NCI-H2107 (cell line): ENCODE results near the gene ATP4B.
"Not testable (repeated sequence)": the region's sequence is repeated elsewhere in the genome, so short reads cannot be mapped to it uniquely, and the experiment has no call there.

Source experiments
- DNase-seq: peaks from one replicate; lab custom pipeline; 2025; lab: John Stamatoyannopoulos, UW

The ATP4B gene

DNA sequence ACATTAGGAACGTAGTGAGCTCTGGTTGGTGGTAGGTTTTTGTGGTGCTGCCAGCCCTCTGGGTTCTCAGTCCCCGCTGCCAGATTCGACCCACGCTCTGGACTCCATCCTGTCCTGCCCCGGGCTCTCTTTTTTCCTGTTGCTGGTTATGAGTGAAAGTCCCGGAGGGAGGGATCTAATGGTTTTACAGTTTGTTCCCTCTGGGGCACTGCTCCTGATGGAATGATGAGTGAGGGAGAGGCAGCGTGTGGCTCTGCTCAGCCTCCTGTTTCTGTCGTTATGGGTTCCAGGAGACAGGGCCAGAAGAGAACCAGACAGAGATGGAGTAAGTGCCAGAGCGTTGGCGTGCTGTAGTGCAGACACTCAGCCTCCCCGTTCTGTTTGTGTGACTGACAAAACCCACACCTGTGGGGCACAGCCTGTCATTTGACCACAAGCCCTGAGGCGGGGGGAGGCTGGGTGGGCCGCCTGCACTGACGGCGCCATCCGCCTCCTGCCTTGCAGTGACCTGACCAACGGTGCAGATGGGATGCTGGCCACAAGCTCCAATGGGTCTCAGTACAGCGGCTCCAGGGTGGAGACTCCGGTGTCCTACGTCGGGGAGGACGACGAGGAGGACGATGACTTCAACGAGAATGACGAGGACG lies 18.3 kb downstream of the ATP4B start:
- no peak for DNase-seq

DNA sequence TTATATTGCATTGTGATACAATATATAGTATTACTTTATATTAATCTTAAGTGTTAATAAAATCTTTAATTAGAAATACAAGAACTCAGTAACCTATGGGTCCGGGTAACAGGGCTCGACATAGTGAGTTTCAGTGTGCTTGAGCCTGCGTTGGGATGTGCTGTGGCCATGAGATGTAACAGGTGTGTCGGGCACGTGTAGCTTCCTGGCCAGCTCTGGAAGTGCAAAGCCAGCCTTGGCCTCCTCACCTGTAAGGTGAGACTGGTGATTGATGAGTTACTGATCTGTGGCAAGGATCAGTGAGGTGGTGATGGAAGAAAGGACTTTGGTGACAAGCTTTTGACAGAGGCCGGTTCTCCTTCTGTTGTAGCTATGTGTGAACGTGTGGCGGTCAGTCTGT lies 19.2 kb downstream of the ATP4B start:
- no peak for DNase-seq

DNA sequence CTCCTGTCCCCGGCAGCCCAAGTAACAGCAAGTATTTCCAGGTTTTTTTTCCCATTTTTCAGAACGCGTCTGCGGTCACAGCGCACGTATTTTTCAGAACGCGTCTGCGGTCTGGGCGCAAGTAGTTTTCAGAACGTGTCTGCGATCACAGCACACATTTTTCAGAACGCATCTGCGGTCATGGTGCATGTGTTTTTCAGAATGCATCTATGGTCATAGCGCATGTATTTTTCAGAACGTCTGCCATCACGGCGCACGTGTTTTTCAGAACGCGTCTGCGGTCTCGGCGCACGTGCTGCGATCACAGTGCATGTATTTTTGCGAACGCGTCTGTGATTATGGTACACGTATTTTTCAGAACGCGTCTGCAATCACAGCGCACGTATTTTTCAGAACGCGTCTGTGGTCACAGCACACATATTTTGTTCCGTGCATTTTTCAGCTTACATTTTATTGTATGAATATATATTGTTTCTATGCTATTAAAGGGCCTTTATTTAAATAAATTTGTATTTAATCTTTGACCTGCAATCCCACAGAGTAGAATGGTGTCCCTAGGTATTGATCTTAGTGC lies 19.7 kb downstream of the ATP4B start:
- DNase-seq: no peak

DNA sequence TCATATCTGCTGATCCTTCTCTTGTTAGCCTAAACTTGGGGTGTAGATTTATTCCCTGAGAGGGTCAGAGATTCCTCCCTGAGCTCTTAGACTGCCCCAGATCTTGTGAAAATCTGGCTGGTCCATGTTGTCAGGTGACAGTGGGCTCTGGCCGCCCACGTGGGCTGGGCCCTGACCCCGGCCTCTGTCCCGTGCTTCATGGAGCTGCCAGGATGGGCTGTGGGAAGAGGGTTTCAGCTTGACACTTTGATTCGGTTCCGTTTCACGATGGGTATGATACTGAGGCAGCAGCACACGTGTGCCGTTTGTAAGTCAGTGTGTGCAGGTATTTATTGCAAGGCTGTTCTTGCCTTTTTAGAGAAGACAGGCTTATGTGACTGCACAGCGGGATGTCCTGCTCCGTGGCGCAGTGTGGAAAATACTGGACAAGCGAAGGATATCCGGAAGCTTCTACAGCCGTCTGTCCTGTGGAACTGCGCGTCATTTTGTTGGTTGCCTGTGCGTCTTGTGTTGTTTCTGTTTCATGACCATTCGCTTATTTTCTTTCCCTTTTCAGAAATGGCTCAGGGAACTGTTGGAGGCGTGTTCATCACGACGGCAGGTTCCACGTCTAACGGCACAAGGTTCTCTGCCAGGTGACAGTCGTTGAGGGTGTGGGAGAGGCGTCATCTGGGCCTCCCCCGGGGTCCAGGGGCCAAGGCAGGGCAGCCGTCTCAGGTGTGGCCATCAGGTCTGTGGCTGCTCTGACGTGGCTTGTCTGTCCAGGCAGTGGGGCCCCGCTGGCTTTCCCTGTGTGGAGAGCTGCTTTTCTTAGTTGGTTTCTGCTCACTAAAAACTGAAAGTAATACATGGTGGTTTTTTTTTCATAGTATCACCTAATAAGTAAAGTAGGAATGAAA lies 20.5 kb downstream of the ATP4B start:
- no peak for DNase-seq

DNA sequence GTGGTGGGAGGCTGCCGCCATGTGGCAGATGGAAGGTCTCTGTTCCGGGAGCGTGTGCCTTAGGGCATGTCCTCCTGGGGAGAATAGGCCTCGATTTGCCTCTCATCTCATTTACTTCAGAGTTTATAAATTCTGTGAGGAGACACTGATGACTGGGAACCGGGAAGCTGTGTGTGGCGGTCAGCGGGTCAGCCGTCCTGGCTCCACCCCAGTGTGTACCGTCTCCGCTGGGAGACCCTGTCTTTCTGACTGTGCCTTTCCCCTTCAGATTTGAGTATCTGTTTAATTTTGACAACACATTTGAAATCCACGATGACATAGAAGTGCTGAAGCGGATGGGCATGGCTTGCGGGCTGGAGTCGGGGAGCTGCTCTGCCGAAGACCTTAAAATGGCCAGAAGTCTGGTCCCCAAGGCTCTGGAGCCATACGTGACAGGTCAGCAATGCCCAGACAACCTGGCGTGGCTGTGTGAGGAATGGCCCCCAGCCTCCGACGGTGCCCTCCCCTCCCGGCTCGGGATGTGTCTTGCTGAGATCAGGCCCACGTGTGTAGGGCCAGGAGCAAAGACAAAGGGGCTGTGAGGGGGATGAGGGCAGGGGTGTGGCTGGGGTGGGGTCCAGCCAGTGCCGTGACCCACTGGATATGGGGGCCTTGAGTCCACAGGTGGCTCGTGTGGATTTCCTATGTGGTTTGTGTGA lies 21.6 kb downstream of the ATP4B start:
- no peak for DNase-seq

DNA sequence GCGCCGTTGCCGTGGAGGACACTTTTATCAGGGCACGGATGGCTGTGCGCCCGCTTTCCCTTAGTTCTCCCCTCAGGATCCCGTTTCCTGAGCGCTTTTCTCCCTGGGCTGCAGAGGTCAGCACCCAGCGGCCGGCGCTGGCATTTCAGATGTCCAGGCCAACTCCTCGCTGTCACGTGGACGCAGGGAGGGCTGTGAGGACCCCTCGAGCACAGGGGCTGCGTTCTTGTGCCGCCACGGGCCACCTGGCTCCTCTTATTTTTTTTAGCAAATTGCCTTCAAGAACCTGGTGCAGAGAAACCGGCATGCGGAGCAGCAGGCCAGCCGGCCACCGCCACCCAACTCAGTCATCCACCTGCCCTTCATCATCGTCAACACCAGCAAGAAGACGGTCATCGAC lies 22.3 kb downstream of the ATP4B start:
- no peak for DNase-seq

DNA sequence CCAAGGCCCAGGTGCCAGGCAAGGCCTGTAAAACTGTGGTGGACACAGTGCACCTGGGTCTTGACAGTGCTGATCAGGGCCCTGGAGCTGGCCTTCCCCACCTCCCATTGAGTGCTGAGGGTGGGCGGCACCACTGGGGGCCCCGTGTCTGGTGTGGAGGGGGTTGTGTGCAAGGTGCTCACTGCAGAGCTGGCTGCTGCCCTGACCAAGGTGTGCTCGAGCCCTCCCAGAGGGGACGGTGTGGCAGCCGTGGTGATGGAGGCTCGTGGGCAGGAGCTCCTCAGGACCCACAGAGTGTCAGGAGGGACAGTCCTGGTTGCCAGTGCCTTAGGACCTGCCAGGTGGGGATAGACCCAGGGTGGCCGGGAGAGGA lies 23.0 kb downstream of the ATP4B start:
- DNase-seq: no peak

DNA sequence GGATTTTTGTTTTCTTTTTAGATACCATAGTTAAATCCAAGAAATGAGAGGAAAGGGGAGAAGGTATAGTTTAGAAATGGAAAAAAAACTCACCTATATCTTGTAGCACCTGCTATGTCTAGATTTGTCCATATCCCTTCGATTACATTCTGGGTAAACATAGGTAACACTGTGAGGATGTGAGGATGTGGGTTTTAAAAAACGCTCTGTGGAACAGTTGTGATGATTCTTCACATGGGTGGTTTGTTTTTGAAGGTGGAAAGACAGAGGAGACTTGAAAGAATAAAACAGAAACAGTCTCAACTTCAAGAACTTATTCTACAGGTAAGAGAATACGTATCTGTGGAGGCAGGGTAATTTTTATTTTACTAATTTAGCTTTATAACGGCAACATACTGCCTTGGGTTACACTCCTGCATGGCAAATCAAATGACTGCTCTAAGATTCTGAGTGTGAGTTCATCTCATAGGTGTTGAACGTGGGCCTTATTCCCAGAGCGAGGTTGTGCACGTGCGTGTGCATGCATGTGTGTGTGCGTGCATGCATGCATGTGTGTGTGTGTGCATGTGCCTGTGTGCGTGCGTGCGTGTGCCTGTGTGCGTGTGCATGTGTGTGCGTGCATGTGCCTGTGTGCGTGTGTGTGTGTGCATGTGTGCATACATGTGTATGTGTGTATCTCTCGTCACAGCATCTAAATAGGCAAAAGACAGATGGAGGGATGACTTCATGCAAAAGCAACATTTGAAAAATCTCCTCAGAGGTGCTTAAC lies 23.5 kb downstream of the ATP4B start:
- DNase-seq: no peak

DNA sequence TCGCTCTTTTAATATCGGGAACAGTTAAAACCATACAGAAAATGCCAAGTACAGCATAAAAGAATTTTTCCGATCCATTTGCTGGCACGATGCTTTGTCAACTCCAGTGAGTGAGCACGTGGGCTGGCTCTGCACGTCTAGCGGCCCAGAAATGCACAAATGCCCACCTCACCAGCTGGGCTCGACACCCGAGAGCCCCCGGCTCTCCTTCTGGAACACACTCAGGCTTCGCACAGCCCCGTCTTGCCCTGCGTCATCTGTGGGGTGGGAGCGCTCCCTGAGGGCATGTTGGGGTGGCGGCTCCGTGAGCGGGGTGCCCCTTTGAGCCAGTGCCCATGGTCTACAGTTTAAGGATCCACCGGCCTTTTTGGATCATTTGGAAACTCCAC lies 24.5 kb downstream of the ATP4B start:
- DNase-seq: no peak

DNA sequence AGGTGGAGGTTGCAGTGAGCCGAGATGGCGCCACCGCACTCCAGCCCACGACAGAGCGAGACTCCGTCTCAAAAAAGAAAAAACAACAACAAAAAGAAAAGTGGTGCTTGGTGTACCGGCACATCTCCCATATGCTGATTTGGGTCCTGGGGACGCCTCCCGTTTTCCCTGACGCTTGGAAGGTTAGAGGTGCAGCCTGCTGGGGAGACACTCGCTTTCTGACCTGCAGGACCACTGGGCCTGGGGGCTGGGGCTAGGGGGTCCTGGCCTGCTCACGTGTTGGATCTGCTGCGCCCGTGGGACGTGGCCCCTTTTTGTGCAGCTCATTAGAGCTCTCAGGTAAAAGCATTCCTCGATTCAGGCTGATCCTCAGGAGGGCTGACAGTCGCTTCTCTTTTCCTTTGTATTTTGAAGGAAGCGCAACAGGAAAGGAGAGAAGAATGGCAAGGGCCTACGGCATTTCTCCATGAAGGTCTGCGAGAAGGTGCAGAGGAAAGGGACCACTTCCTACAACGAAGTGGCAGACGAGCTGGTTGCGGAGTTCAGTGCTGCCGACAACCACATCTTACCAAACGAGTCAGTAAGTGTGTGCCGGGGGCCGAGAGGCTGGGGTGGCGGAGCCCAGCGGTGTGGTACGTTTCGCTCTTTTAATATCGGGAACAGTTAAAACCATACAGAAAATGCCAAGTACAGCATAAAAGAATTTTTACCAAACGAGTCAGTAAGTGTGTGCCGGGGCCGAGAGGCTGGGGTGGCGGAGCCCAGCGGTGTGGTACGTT lies 25.1 kb downstream of the ATP4B start:
- DNase-seq: no peak

DNA sequence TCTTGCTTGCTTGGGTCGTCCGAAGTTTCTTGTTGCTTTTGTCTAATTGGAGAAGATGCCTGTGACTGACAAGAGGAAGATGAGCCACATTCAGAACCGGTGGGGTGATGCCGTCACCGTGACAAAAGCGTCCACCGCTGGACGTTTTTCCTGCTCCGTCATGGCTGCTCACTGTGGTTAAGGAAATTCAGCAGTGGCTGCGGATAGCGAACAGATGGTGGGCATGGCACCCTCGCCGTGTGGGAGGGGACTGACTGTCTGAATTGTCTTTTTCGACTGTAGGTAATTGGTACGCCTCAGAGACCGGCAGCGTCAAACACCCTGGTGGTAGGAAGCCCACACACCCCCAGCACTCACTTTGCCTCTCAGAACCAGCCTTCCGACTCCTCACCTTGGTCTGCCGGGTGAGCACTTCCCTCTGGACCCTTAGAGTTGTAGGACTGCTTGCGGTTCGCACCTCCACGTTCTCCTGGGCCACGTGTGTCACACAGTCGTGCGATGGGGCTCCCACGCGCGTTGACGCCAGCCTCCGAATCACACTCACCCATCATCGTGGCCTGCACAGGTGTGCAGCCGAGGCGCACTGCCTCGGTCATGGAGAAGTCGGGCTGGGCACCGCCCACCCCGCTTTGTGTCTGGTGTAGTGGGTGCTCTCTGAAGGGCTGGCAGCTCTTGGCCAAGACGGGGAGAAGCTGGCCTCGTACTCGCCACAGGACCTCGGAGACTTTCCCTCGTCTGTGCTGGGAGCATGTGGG lies 26.5 kb downstream of the ATP4B start:
- DNase-seq: no peak

DNA sequence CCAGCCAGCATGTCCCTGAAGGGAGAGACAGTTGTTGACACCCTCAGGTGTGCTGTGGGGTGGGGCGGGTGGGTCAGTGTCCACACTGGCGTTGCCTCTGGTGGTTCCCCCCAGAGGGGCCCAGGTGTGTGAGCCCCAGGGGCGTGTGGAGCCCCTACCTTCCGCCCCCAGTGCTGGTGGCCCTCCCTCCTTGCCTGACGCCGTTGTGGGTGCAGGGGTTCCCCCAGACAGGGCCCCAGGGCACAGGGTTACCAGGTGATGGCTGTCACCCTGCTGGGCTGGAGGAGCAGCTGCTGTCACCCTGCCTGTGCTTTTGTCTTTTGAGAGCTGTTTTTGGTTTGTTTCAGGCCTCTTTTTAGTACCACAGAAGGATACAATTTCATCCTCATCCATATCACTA lies 27.2 kb downstream of the ATP4B start:
- DNase-seq: no peak

DNA sequence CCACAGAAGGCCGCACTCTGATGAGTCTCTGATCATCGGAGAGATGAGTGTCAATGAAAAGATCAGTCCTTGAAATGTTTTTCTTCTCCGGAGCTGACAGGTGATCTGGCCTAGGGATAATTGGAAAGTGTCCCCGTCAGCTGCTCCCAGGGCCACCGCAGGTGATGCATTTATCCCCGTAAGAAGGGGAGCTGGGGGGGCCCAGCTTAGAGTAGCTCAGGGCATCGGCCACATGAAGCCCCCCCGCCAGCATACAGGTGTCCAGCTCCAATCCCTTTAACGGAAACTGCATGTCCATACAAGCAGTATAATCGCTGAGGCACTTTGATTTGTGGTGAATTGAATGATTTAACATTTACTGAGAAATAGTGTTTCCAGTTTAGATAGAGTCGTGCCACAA lies 27.7 kb downstream of the ATP4B start:
- DNase-seq: no peak

DNA sequence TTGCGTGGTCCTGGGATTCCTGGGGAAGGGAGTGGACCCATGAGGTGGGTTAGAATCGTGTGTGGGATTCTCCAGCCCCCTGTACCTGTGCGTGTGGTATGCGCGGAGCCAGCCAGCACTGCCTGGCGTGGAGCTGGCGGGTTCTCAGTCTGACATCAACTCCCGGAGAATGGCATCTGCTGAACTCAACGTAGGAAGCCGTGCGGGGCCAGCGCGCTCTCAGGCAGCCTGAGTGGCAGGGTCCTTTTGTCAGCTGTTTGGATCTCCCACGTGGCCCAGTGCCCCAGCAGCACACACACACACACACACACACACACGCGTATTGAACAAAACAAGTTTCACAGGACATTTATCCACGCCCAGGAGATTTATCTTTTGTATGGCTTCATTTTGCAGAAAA lies 28.1 kb downstream of the ATP4B start:
- no peak for DNase-seq

DNA sequence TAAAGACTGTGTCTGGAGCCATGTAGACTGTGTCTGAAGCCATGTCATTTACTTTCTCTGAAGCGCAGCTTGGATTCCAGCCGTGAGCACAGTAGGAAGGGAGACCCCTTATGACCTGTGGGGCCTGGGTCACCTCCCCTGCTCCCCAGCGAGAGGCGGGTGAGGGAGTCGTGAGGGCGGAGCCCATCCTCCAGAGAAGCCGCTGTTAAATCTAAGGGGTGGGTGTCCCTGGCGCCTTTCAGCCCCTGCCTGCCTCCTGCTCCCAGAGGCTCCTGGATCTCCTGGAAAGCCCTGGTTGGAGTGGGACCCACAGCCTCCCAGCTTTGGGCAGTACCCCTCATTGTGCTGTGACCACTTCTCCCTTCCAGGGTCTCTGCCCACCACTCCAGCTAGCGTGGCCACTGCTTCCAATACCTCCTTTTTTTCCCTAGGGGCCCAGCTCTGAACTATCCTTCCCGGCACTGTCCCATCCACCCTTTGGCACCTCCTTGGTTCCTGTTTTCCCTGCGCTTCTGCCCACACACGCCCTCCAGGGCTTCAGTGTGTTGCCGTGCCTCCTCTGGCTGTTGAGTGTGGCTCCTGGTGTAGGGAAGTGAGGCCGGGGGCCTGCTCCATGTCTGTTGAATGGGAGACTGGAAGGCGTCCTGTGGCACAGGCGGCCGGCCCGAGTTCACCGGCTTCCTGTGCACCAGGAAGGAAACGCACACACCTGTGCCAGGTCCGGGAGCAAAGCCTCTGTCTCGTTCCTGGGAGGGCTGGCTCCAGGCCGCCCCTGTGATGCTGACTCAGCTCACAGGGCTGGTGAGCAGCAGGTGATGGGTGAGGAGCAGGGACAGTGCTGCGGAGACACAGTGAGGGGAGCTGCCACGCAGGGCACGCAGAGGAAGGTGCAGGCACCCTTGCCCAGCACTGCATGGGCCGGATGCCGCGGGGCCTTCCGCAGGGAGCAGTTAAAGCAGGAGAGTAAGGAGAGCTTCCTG lies 29.4 kb downstream of the ATP4B start:
- no peak for DNase-seq

DNA sequence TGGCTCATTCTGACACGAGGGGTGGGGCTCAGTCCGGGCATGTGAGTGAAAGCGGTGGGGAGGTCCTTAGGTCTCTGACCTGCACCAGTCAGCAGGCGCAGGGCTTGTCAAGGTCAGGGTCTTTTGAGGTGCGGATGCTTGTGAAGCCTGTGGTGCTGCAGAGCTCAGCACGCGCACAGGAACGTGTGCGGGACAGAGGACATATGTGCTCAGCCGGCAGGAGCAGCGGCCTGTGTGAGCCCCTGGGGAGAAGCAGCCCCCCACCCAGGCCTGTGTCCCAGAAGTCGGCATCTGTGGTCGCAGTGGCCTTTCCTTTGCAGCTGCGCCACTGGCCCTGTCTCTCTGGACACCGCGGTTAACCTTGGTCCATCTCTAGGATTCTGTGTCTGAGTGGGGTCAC lies 30.9 kb downstream of the ATP4B start:
- no peak for DNase-seq

DNA sequence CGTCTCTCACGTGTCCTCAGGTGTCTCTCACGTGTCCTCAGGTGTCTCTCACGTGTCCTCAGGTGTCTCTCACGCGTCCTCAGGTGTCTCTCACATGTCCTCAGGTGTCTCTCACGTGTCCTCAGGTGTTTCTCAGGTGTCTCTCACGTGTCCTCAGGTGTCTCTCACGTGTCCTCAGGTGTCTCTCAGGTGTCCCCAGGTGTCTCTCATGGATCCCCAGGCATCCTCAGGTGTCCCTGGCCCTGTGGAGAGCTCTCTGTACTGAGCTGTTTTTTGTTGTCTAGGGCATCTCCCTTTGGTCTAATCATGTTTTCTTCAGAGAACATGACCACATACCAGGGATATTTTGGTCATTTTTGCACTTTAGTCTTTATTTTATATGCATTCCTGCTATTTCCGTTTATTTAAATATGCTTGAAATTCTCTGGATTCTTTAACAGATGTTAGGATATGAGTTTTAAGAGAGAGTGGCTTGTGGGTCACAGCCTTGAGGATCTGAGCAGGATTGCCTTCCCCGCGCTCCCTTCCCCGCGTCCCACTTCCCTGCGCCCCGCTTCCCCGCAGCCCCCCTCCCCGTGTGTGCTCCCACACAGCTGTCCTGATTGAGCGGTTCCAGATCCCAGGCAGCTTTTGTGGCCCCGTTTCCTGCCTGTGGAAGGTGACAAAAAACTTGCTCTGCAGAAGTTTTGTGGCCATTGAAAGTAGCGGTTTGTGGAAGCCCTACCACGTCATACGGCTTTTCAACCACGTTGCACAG lies 31.9 kb downstream of the ATP4B start:
- DNase-seq: no peak

DNA sequence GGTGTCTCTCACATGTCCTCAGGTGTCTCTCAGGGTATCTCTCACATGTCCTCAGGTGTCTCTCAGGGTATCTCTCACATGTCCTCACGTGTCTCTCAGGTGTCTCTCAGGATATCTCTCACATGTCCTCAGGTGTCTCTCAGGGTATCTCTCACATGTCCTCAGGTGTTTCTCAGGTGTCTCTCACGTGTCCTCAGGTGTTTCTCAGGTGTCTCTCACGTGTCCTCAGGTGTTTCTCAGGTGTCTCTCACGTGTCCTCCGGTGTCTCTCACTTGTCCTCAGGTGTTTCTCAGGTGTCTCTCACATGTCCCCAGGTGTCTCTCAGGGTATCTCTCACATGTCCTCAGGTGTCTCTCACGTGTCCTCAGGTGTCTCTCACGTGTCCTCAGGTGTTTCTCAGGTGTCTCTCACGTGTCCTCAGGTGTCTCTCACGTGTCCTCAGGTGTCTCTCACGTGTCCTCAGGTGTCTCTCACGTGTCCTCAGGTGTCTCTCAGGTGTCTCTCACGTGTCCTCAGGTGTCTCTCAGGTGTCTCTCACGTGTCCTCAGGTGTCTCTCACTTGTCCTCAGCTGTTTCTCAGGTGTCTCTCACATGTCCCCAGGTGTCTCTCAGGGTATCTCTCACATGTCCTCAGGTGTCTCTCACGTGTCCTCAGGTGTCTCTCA lies 33.2 kb downstream of the ATP4B start:
- not testable (repeated sequence) for DNase-seq
